ENCODE measurements around the gene NR2F1.

NR2F1 gene

DNA sequence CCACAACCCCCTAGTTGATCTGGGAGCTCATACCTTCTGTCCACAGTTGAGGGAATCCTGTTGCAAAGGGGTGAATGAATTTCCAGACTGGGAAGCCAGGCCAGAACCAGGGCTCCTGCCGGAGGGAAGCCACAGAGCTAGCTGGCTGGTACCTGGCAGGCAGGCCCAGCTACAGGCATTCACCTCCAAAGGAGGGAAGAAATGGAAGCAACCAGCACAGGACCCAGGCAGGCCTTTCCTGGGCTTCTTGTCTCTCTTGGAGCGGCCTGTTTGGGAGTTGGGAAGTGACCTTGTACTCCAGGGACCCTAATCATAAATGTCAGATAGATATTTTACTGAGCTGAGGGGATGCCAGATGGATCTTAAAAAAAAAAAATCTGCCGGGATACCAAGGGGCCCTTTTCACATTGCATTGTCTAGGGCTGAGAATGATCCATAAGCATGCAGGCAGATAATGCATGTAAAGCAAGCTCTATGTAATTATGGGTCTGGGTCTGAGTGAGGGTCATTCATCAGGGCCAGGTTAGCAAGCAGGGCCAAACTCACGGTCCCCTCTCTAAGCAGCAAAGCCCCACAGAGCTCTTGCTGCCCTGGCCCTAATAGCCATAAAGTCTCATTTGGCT, 8.4 kb downstream of the NR2F1 start:
- DNase-seq, result no peak

DNA sequence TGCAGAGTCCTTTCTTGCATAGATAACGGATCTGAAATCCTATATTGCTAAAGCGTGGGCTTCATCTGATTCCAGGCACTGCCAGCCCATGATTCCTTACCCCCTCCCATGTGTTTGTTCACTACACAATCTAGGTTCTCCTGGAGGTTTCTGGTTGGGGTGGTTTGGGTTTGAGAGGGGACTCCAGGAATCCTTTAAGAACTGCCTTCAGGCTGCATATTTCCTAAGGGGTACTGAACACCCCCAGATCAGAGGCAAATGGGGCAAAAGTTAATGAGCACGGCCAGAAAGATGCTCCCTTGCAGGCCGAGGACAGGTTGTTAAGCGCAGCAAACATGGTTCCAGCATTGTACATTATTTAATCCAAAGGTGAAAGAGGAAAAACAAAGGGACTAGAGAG, 9.9 kb downstream of the NR2F1 start:
- no peak for DNase-seq

DNA sequence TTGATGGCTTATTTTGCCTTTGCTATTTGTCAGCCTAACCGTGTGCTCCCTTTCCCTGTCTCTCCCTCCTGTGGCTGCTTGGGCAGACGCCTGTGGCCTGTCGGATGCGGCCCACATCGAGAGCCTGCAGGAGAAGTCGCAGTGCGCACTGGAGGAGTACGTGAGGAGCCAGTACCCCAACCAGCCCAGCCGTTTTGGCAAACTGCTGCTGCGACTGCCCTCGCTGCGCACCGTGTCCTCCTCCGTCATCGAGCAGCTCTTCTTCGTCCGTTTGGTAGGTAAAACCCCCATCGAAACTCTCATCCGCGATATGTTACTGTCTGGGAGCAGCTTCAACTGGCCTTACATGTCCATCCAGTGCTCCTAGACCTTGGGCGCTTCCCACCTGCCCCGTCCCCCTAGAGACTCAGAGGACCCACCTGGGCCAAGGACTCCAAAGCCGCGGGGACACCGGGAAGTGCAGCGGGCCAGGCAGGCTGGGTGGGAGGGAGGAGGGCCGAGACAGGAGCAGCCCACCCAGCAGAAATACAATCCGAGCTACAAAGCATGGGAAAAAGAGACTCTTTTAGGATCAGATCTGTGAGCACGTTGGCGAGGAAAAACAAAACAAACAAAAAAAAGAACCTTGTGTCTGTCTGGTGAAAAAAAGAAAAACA, 10.6 kb downstream of the NR2F1 start:
- DNase-seq, result no peak

DNA sequence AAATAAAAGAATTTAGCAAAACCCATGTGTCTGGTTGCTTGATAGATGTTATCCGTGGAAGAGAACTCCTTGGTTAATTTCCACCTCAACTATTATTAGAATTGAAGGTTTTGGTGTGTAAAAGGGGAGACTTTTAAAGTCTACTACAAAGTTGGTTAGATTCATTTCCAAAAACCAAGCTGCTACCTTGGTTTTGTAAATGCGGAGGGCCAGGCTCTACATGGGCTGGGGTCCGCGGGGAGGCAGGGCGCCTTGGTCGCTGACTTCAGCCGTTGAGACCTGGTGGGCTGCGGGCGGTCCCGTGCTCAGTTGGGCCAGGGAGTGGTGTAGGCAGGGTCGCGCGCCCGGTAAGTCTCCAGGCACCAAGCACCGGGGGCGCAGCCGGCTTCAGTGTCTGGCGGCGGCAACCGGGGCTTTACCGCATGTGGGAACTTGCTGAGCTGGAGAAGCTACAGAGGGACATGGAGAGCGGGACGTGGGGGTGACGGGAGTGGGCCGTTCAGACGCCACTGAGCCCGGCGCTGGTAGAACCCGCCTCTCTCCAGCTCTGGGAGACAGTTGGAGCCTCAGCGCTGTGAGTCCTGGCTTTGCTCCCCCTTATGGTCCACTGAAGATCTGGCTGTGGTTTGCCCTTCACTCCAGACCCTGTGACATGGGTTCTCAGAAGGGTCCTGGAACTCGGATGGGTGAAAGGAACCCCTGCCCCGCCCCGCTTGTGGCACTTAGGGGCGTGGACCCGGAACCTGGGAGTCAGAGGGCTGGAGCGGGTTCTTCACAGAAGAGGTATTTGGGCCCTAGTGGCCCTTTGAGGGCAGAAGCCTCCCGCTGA, 11.8 kb downstream of the NR2F1 start:
- no peak for DNase-seq

DNA sequence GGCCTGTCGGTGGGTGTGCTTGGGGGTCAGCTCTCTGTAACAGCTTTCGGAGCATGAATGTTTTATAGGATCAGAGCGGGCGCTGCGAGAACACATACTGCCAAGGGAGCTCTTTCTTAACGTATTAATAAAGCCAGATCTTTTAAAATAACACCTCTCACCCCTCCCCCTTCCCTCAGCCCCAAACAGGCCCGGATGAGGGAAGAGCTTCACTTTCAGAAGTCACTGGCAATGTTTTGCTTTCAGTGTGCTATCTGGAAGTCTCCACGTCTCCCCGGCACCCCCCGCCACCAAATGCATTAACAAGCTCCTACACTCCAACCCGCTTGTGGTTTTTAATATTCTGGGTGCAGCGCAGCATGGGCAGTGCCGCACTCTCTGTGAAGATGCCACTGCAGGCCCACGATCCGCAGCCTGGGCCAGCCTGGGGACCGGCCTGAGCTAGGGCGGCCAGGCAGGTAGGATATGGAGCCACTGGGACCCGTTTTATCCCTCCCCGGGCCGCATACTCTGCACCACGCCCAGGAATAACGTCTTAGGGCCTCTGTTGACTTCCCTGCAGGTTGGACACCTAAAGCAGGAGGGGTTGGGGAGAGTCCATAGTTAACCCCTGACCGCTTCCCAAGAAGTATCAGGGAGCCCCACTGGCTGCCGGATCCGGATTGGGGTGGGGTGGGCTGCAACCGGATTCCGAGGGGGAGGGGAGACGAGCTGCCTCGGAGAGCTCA, 12.6 kb downstream of the NR2F1 start:
- no peak for DNase-seq

DNA sequence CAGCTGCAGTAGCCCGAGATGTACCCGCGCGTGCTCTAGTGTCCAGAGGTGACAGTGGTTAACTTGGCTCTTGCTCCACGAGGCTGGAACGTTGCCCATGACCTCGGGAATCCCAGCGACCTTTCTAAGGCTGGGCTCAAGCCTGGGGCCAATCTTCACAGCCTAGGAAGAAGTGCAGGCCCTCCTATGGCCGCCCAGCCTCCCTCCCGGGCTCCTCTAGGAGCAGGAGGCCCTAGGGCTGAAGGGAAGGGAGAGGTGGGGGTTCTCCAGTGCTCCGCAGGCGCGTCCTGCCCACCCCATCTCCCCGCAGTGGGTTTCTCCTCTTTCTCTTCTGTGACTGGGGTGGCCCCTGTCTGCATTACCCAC, 13.3 kb downstream of the NR2F1 start:
- no peak for DNase-seq

DNA sequence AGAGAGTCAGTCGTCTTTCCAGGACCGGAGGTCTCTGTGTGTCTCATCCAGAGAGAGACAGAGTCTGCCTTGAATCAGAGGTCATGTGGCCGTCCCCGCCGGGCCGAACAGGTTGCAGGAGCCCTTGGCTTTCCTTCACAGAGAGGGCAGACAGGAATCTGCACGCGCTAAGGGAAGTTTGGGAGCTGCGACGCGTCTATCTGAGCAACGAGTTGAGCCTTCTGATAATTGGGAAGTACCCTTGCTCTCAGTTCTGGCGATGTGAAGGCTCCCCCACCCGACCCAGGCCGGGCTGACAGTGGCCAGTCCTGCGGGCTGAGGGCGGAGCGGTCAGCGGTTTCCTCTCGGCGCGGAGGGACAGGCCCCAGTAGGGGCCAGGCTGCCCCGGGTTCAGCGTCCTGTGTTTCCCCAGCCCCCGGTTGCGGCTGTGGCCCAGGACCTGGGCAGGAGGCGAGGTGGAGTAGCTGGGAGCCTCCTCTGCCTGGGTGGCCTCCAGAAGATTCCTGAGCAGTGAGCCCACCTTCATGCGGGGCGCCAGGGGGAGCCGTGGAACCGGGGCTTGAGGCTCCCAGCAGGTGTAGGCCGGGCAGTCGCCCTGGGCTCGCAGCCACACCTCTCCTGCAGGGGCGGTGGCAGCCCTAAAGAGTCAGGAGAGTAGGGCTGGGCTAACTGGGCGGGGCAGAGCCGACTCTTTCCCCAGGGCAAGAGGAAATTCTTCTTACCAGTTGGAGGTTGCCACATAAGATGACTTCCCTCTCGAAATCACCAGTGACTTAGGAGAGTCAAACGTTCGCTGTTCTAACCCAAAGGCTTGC, 13.9 kb downstream of the NR2F1 start:
- DNase-seq, result no peak

DNA sequence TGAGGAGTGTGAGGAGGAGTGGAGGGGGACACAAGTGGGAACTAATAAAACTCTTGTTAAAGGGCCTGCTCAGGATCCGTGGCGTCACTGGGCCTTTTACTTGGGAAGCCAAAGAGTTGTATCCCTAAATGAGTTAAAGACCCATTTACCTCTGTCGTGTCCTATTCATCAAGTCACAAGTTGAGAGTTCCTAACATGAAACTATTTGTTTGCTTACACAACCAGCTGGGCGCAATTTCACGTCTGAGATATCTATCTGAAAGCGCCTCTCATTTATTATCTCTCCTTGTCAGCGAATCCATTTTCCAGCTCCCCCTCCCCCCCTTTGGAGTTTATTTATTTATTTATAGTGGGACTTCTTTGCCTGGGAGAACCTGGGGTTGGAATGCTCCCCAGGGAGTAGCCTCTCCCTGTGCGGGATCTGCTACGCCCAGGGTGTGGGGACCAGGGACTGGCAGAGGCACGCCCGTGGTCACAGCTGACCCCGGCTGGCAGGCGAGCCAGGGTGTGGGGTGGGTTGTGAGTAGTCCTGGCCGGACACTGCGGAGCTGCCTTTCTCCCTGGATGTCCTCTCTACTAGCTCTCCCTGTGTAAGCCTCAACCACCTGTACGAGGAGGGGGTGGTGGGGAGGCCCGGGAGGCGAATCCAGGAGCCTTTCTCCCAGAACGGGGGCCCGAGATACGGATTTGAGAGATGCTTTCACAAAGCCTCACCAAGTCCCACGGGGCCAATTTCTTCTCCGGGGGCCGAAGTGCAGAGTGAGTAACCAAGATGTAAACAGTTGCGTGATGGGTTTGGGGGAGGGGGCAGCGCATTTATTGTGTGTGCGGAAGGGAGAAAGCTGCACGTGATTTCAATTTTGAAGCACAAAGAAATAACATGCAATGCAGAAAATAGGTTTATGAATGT, 15.3 kb downstream of the NR2F1 start:
- DNase-seq, result no peak

DNA sequence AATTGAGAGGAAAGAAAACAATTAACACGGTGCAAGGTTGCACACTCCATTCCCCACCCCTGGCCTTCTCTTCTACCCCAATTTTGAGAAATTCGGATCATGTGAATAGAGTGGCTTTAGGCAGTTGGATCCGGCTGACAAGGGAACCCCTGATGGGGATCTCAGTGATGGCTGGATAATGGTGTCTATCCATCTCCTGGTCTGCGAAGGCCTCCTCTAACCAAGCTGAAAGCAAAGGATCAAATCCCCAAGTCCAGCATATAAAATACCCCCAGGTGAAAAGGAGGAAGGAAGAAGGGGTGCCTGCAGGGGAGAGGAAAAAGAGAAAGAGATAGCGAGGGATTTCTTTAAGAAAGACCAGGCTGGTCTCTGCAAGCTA, 16.0 kb downstream of the NR2F1 start:
- DNase-seq, result no peak

DNA sequence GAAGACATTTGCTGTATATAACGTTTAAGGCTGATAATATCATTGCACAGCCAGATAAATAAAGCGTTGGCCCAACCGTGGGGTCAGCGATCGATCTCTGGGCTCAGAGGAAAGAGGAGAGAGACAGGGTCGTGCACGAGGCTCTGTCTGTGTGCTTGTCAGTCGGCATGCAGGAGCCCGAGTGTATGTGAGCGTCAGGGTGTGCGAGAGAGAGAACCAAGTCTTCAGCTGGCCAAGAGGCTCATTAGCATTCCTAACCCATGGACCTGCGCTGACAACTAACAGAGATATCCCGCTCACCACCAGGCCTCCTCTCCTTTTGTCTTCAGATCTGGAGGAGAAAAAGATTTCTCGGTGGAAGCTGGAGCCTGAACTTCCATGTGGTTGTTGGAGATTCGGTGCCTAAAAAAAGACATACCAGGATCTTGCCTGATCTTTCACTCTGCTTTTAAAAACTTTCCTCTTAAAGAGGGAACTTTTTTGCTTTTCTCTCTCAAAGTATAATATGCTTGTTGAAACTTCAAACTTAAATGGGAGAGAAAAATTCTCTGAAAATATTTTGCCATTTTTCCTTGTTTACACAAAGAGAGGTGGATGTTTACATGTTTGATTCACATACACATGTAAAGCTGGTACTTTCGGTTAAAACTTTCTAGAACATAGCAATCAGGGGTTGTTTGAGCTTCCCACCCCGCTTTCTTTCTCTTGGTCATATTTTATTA, 16.5 kb downstream of the NR2F1 start:
- DNase-seq, result no peak

DNA sequence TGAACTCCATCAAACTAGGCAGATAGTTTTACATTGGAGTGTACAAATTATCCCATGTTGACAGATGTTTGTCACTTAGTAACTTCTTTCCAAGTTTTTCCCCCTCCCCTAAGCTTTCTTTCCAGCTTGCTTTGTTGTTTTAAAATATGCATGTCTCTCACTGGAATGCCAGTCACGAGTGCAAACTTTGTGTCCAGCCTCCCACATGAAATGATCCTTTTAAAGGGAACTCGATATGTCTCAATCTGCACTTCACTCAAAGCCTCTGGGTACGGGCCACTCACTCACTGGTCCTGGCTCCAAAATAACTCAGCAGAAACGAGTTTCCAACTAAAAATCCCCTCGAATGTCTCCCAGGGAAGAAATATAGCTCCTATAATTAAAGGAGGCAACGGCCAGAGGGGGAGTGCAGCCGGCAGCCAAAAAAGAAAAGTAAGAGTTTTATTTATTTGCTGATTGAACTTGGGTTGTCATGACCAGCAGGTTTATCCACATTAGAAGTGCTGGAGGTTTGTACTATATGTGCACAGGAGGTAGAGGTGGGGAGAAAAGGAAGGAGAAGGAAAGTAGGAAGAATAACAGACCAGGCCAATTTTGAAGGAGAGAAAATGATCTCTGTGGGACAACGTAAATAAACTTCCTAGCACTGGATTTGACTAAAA, 17.5 kb downstream of the NR2F1 start:
- no peak for DNase-seq

DNA sequence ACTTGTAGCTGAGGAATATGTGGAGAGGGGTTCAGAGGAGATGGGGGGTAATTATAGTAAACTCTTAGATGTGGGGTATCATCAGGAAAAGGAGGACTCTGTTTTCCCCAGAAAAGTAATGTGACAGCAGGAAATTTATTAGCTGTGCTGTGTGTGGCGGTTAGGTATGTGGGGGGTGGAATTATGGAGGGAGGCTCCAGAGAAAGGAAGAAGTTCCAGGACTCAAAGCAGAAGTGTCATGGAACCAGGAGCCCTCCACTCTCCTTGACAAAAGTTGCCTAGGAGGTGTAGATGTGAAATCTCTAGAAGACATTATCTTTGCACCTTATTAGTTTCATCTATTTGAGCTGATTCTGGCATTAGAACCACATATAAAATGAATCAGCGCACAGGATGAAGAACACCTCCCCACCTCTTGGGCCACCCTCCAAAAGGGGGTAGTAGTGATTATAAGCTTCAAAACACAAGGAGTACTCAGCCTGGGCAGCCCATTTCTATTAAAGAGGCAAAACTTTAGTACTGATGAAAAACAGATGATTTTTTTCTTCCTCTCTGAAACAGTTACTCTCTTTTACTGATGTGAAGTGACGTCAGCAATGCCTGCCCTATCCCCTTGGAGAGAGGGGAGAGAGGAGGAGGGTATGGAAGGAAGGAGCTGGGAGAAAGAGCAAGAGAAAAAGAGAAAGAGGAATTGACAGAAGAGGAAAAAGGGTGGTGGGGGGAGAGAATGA, 18.2 kb downstream of the NR2F1 start:
- no peak for DNase-seq

DNA sequence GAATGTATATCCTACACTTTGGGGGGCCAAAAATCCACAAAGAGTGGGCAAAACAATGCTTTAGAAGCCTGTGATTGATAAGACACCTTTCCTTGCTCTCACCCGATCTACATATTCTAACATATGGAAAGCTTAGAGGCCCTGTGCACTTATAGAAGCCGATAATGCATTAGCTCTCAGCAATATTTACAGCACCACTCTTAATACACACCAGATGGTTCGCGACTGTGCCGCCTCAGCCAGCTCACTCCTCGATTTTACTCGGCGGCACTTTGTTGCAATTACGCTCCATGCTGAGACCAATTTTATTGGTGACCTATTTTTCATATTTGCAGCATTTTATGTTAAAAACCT, 18.8 kb downstream of the NR2F1 start:
- DNase-seq, result no peak

DNA sequence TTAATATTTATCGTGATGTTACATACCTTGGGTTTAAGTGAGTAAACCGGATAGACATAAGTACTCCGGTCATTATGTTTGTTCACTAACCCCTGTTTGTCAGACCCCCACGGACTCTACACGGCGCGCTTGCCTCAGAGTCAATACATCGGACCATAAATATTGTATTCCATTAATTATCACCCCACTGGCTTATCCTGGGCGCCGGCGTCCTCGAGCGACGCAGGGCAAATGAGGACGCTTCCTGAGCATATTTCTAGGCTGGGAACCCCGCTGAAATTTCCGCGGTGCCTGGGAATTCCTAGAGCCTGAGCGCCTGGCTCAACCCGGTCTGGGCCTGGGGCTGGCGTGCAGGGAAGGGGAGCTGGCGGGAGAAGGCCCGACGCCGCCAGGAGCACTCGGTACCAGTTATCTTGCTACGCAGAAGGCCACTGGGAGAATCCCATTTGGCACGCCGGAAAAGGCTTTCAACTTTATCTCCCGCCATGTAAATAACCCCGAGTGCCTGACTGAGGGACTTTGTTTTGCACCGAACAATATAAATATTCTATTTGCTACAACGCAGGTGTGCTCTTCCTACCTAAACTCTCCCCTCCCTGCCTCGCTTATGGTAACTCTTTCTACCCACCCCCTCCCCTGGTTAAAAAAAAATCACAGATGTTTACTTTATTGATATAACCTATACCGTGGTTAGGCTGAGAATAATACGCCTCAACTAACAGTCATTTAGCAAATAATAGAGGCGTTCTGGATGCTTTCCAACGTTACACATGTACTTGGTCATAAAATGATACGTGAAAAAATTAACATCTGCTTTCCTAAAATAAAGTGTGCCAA, 19.4 kb downstream of the NR2F1 start:
- DNase-seq, result no peak

DNA sequence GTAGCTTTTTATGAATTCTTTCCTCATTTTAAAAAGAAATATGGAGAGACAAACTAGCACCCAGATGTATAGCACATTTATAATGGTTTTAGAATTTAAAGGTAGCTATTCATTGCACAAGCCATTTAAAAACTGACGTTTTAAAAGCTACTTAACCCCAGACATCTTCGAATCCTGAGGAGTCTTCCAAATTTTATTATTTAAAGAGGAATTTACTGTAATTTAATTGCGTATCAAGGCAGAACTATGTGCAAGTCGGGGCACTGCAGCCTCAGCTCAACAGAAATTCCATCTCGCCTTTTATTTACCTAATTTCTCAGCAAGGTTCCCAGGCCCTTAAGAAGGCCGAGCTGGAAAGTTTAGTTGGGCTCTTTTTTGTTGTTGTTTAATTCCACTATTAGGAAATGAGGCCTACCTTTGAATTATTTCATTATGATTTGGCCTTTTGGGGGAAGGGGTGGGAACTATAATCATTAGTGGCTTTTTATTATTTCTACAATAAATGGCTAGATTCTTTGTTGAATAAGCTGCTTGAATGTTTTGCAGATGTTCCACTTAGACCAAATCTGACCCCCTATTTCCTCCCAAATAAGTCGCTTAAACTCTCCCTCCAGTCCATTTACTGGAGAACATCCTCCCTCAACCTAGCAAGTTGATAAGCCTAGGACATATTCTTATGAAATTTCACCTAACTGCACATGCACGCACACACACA, 20.2 kb downstream of the NR2F1 start:
- no peak for DNase-seq

DNA sequence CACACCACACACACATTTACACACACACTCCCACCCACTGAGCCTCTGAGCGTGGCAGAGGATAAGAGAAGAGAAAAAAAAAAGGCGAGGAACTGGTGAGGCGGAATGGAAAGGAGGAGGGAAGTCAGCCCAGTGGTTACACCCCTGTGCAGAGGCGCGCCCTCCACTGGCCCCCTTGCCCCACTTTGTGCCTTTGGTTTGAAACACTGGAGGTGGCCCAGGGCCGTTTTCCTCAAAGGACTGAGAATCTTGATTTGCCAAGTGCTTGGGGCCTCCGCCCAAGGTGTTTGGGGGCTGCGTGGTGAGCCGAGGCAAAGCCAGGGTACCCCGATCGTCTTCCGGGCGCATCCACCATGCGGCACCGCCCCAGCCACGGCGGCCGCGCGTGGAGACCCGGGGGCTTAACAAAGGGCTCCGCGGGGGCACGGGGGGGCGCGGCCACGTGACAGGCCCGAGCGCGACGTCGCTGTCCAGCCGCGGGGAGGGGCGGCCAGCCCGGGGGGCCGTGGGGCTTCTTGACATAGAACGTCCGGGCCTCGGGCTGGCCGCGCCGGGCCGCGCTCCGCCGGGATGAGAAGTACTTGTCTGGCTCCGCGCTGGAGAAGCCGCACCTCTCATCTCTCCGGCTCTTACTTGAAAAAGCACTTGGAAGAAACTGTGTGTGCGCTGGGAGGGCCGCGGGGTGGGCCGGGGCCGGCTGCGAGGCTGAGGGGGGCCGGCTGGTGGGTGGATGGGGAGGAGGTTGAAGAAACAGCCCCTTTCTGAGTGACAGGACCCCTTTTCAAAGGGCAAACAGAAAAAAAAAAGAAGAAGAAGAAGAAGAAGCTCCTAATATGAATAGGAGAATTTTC, 21.0 kb downstream of the NR2F1 start:
- no peak for DNase-seq
